HK-2 (cell line): ENCODE measurements around the gene DELE1.
"Not testable (repeated sequence)": the region's sequence is repeated elsewhere in the genome, so short reads cannot be mapped to it uniquely, and the experiment has no call there.

Experiments
- DNase-seq: peaks from one replicate; pipeline ENCODE4 v3.0.0-alpha.2; 2018; ENCODE audit not compliant: unreplicated experiment

The DELE1 gene

GRCh38 chr5:141889282-141889871 is 34.3 kb upstream of the DELE1 start:
- DNase-seq, result no peak

GRCh38 chr5:141890429-141890828 is 33.2 kb upstream of the DELE1 start:
- DNase-seq, result not testable (repeated sequence)

- DNase-seq, result no peak
These were observed 26.2 kb upstream of the DELE1 start for GRCh38 chr5:141897425-141897824.

- DNase-seq, result no peak
These were observed 25.1 kb upstream of the DELE1 start for GRCh38 chr5:141898448-141899049.

- no peak for DNase-seq
These were observed 21.5 kb upstream of the DELE1 start for GRCh38 chr5:141902015-141902814.

GRCh38 chr5:141903261-141903660 is 20.4 kb upstream of the DELE1 start:
- DNase-seq, result no peak

GRCh38 chr5:141904551-141904950 is 19.1 kb upstream of the DELE1 start:
- no peak for DNase-seq

- DNase-seq, result no peak
These were observed 17.2 kb upstream of the DELE1 start for GRCh38 chr5:141906517-141906916.

GRCh38 chr5:141906972-141907371 is 16.7 kb upstream of the DELE1 start:
- no peak for DNase-seq

- DNase-seq, result no peak
These were observed 14.9 kb upstream of the DELE1 start for GRCh38 chr5:141908796-141909195.

GRCh38 chr5:141909212-141909611 is 14.5 kb upstream of the DELE1 start:
- DNase-seq, result no peak

GRCh38 chr5:141910271-141910673 is 13.4 kb upstream of the DELE1 start:
- DNase-seq, result no peak

GRCh38 chr5:141913560-141914198 is 10.0 kb upstream of the DELE1 start:
- DNase-seq, result no peak

GRCh38 chr5:141914199-141914743 is 9.4 kb upstream of the DELE1 start:
- DNase-seq, result no peak

GRCh38 chr5:141914797-141915196 is 8.9 kb upstream of the DELE1 start:
- no peak for DNase-seq

GRCh38 chr5:141915881-141916336 is 7.8 kb upstream of the DELE1 start:
- no peak for DNase-seq

GRCh38 chr5:141916522-141916921 is 7.1 kb upstream of the DELE1 start:
- DNase-seq, result no peak

- no peak for DNase-seq
These were observed 5.9 kb upstream of the DELE1 start for GRCh38 chr5:141917760-141918159.

GRCh38 chr5:141919218-141920119 is 4.2 kb upstream of the DELE1 start:
- DNase-seq, result no peak

GRCh38 chr5:141920771-141921170 is 2.9 kb upstream of the DELE1 start:
- no peak for DNase-seq

GRCh38 chr5:141922827-141923447 is 734 bp upstream of the DELE1 start:
- DNase-seq, result not testable (repeated sequence)
